ENCODE measurements around the gene PCDHA1. TPM values are rescaled to one million over a fixed set of nuclear protein-coding genes. Genes with fewer than 3 reads are reported as not detected.
"Not testable (repeated sequence)": the region's sequence is repeated elsewhere in the genome, so short reads cannot be mapped to it uniquely, and the experiment has no call there.

The PCDHA1 gene
- total RNA-seq, 1 donor from 2014 or later: 0.24 TPM

GRCh38 chr5:140833993-140834392 is 48.1 kb downstream of the PCDHA1 start, which contains the start of gene PCDHA7:
PCDHA7 (plus strand) TSS chr5:140834269; CDS start chr5:140834384, 115 bp downstream.
- H3K79me2 ChIP-seq (ENCODE audit: low read depth): no peaks in the 10 kb centered on the region
- Mint-ChIP-seq H3K27me3 (ENCODE audit: insufficient read depth, low read depth) (peaks cover 3% of the 10 kb centered on the region), H3K4me1 (no peaks in the 10 kb centered on the region), H3K9me3 (peaks cover 42% of the 10 kb centered on the region), H3K4me3 (no peak within 1 kb of the TSS), H3K27ac (no peak within 1 kb of the TSS), H3K36me3 (peaks cover 24% of the 10 kb centered on the region)
- H3K9me3 ChIP-seq (ENCODE audit: low read depth): no peaks in the 10 kb centered on the region
- no peak within 1 kb of the TSS for H3K9ac ChIP-seq
- no peaks in the 10 kb centered on the region for H3K27me3 ChIP-seq
- no peak within 1 kb of the TSS for H3K4me2 ChIP-seq
- DNase-seq (ENCODE audit: low spot score): no peak
- peaks cover 11% of the 10 kb centered on the region for H3K36me3 ChIP-seq
- no peak within 1 kb of the TSS for H3K4me3 ChIP-seq
- no peaks in the 10 kb centered on the region for H3K4me1 ChIP-seq
- H2AFZ ChIP-seq (replicated peaks): no peak within 1 kb of the TSS
- TF ChIP-seq EZH2 (IDR thresholded peaks at IDR 0.05): no peak
- no peak for TF ChIP-seq EZH2phosphoT487 (IDR thresholded peaks at IDR 0.05)
- TF ChIP-seq CTCF (IDR thresholded peaks at IDR 0.05): no peak
- no peaks in the 10 kb centered on the region for H3F3A ChIP-seq (ENCODE audit: low read depth)
- H3K27ac ChIP-seq: no peak within 1 kb of the TSS
- H4K20me1 ChIP-seq (ENCODE audit: low read depth): no peaks in the 10 kb centered on the region

GRCh38 chr5:140834439-140835008 is 48.6 kb downstream of the PCDHA1 start:
- H3K4me3 ChIP-seq; H3K4me2 ChIP-seq; H4K20me1 ChIP-seq (ENCODE audit: low read depth); H3K4me1 ChIP-seq; DNase-seq (ENCODE audit: low spot score); H3K79me2 ChIP-seq (ENCODE audit: low read depth); H3K27ac Mint-ChIP-seq; H3K9me3 ChIP-seq (ENCODE audit: low read depth); H3K27me3 Mint-ChIP-seq (ENCODE audit: insufficient read depth, low read depth); H2AFZ ChIP-seq (replicated peaks); H3K9ac ChIP-seq; H3K27ac ChIP-seq; H3K4me3 Mint-ChIP-seq; H3F3A ChIP-seq (ENCODE audit: low read depth); H3K27me3 ChIP-seq; H3K4me1 Mint-ChIP-seq: not testable (repeated sequence)
- H3K36me3 ChIP-seq: peaks cover 11% of the 10 kb centered on the region
- peaks cover 39% of the 10 kb centered on the region for H3K9me3 Mint-ChIP-seq
- H3K36me3 Mint-ChIP-seq: peaks cover 24% of the 10 kb centered on the region

- Histone ChIP-seq H3K27me3 (no peaks in the 10 kb centered on the region), H4K20me1 (ENCODE audit: low read depth) (no peaks in the 10 kb centered on the region), H3K4me2 (no peak overlapping the region), H3K9me3 (ENCODE audit: low read depth) (no peaks in the 10 kb centered on the region), H3K9ac (no peak overlapping the region), H3K79me2 (ENCODE audit: low read depth) (no peaks in the 10 kb centered on the region), H3K4me1 (no peaks in the 10 kb centered on the region), H3F3A (ENCODE audit: low read depth) (no peaks in the 10 kb centered on the region), H3K4me3 (no peak overlapping the region), H3K36me3 (peaks cover 11% of the 10 kb centered on the region), H2AFZ (replicated peaks) (no peak overlapping the region), H3K27ac (no peak overlapping the region)
- H3K9me3 Mint-ChIP-seq: peaks cover 46% of the 10 kb centered on the region
- H3K27ac Mint-ChIP-seq: no peak overlapping the region
- H3K36me3 Mint-ChIP-seq: peaks cover 28% of the 10 kb centered on the region
- H3K4me3 Mint-ChIP-seq: no peak overlapping the region
- peaks cover 3% of the 10 kb centered on the region for H3K27me3 Mint-ChIP-seq (ENCODE audit: insufficient read depth, low read depth)
- H3K4me1 Mint-ChIP-seq: no peaks in the 10 kb centered on the region
- DNase-seq (ENCODE audit: low spot score): no peak
- TF ChIP-seq CTCF (IDR thresholded peaks at IDR 0.05): no peak
Measured at GRCh38 chr5:140835622-140836510, 49.9 kb downstream of the PCDHA1 start.
